ENCODE measurements around the gene PRIM2.
"Not testable (repeated sequence)": the region's sequence is repeated elsewhere in the genome, so short reads cannot be mapped to it uniquely, and the experiment has no call there.

GRCh38 chr6:57537916-57538315, 220.5 kb downstream of the PRIM2 start:
- not testable (repeated sequence) for TF ChIP-seq CTCF, POLR2AphosphoS5, POLR2A (IDR thresholded peaks at IDR 0.05)

Data from prostate gland (tissue), 2 donors.